Common myeloid progenitor, CD34-positive (primary cell): ENCODE data around the gene TMEM201.

ENCODE experiments used
- CTCF ChIA-PET: fragments of 350-600 bp; sonication (Branson Sonifier 250); formaldehyde crosslinking; loops from one replicate; lab custom pipeline; 2021; ENCODE audit warnings: antibody characterized with exemption; lab: Charles Lee
- POLR2A ChIA-PET: fragments of 350-600 bp; sonication (Branson Sonifier 250); formaldehyde crosslinking; loops from one replicate; lab custom pipeline; 2021; ENCODE audit warnings: antibody characterized with exemption; lab: Charles Lee
- DNase-seq, 3 donors: peaks; one replicate each; pipeline versions ENCODE4 v3.0.0 to v3.0.0-alpha.2; 2013
- H3K27ac ChIP-seq, 2 experiments: 1 replicate in 1 of 2; 2 replicates in 1 of 2; pipeline ENCODE4 v1.7.0; 2013; ENCODE audit warnings: inconsistent platforms in 2 of 2, low read length in 2 of 2, mild to moderate bottlenecking in 2 of 2, low read depth in 1 of 2, moderate library complexity in 1 of 2; ENCODE audit not compliant: severe bottlenecking in 2 of 2, insufficient read depth in 1 of 2, poor library complexity in 1 of 2
- H3K27me3 ChIP-seq, 5 experiments: replicated peaks in 2 of 5; 1 replicate in 3 of 5; 2 replicates in 2 of 5; pipeline versions ENCODE4 v1.6.1 to v1.7.0; 2013; ENCODE audit warnings: low read length in 4 of 5, mild to moderate bottlenecking in 2 of 5, moderate library complexity in 2 of 5, inconsistent platforms in 1 of 5; ENCODE audit not compliant: insufficient read depth in 5 of 5, control insufficient read depth in 4 of 5
- H3K36me3 ChIP-seq, 4 experiments: 1 replicate in 2 of 4; 2 replicates in 2 of 4; pipeline versions ENCODE4 v1.6.1 to v1.7.0; 2013; ENCODE audit warnings: low read length in 3 of 4, control low read depth in 1 of 4, mild to moderate bottlenecking in 1 of 4; ENCODE audit not compliant: control insufficient read depth in 4 of 4, insufficient read depth in 4 of 4
- H3K4me1 ChIP-seq, 4 experiments: 1 replicate in 3 of 4; 2 replicates in 1 of 4; pipeline versions ENCODE4 v1.6.1 to v1.7.1; 2013; ENCODE audit warnings: low read length in 3 of 4, mild to moderate bottlenecking in 3 of 4, control low read depth in 1 of 4, inconsistent platforms in 1 of 4, moderate library complexity in 1 of 4; ENCODE audit not compliant: control insufficient read depth in 4 of 4, insufficient read depth in 4 of 4; ENCODE audit errors: control extremely low read depth in 1 of 4
- H3K4me3 ChIP-seq, 7 experiments: 1 replicate in 4 of 7; 2 replicates in 3 of 7; pipeline versions ENCODE4 v1.5.1 to v1.7.0; 2013; ENCODE audit warnings: mild to moderate bottlenecking in 7 of 7, low read length in 6 of 7, moderate library complexity in 6 of 7, inconsistent platforms in 2 of 7, low read depth in 2 of 7, control low read depth in 1 of 7; ENCODE audit not compliant: insufficient read depth in 4 of 7, control insufficient read depth in 1 of 7; ENCODE audit errors: extremely low read depth in 1 of 7
- H3K9me3 ChIP-seq, 5 experiments: 1 replicate in 4 of 5; 2 replicates in 1 of 5; pipeline versions ENCODE4 v1.6.1 to v1.7.1; 2013; ENCODE audit warnings: low read length in 4 of 5, mild to moderate bottlenecking in 2 of 5, inconsistent platforms in 1 of 5, low read depth in 1 of 5, moderate library complexity in 1 of 5; ENCODE audit not compliant: control insufficient read depth in 4 of 5, insufficient read depth in 2 of 5; ENCODE audit errors: control extremely low read depth in 1 of 5
- WGBS: methylation state at CpG from one replicate; pipeline ENCODE4 v1.1.5; 2013; ENCODE audit not compliant: insufficient coverage; 5-methylcytosine and 5-hydroxymethylcytosine counted together

Gene TMEM201

DNA sequence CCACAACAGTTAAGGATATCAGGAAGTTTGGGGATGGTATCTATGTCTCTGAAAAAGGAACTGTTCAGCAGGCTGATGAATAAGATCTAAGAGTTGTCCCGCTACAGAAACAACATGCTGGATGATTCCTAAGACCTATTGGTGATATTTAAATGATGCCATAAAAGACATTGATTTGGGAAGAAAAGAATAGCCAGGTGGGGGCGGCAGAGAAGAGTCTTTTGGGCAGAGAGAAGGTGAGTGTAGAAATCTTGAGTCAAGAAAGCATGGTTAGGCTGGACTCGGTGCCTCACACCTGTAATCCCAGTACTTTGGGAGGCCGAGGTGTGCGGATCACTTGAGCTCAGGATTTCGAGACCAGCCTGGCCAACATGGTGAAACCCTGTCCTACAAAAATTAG, 11.8 kb upstream of the TMEM201 start:
- DNase-seq: no peak
- 98% methylated on average over 6 of the region's 6 CpGs for WGBS
- Histone ChIP-seq H3K4me1 (no peaks in the 10 kb centered on the region), H3K36me3 (peaks cover 8 to 62% (median 46%) of the 10 kb centered on the region in 4 experiments), H3K4me3 (no peak overlapping the region), H3K27ac (no peak overlapping the region), H3K9me3 (no peaks in the 10 kb centered on the region), H3K27me3 (no peaks in the 10 kb centered on the region)
- ChIA-PET POLR2A (no interaction called here), CTCF (interaction anchor here (2.2 kb wide), 1 partner anchor 11 kb away, joined by 6 read pairs; the partner anchor contains the start of gene TMEM201)

DNA sequence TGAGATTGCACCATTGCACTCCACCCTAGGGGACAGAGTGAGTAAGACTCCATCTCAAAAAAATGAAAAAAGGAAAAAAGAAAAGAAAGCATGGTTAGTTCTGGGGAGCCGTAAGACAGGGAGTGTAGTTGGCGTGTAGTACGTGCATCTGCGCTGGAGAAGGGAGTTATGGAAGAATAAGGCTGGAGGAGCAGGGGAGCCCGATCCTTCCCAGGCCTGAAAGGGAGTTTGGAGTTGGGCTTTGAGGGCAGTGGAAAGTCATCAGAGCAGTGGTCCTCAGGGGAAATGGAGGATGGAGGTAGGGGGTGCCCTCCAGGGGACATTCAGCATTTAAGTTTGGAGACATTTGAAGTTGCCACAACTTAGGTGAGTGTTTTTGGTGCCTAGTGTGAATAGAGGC, 11.3 kb upstream of the TMEM201 start:
- Histone ChIP-seq H3K4me3 (no peak overlapping the region), H3K27ac (no peak overlapping the region), H3K4me1 (no peaks in the 10 kb centered on the region), H3K36me3 (peaks cover 8 to 67% (median 48%) of the 10 kb centered on the region in 4 experiments), H3K27me3 (no peaks in the 10 kb centered on the region), H3K9me3 (no peaks in the 10 kb centered on the region)
- DNase-seq: no peak
- ChIA-PET CTCF (interaction anchor here (2.2 kb wide), 1 partner anchor 10 kb away, joined by 6 read pairs; the partner anchor contains the start of gene TMEM201), POLR2A (interaction anchor here (0.6 kb wide), 1 partner anchor 15 kb away, joined by 3 read pairs; no protein-coding TSS in a partner anchor)
- 100% methylated on average over 5 of the region's 5 CpGs for WGBS

DNA sequence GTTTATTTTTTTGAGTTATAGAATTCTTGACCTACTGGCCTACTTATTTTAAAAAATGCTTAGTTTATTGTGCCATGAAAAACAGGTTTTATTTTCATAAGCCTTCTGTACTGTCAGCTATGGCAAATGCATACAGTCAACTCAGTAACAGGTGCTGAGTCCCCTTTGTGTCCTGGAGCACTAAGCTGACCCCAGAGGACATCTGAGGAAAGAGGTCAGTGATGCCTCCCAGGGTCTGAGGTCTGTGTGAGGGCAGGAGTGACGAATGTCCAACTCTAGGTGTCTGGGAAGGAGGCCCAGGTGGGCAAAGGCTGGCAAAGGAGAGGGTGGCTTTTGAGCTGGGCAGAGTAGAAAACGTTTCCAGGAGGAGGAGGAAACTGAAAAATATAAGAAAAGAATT, 7.8 kb upstream of the TMEM201 start:
- POLR2A ChIA-PET: interaction anchor here (0.7 kb wide), 1 partner anchor 990 kb away, joined by 3 read pairs; no protein-coding TSS in a partner anchor
- Histone ChIP-seq H3K9me3 (no peaks in the 10 kb centered on the region), H3K27ac (no peak overlapping the region), H3K27me3 (no peaks in the 10 kb centered on the region), H3K4me1 (no peaks in the 10 kb centered on the region), H3K4me3 (no peak overlapping the region), H3K36me3 (peaks cover 2 to 59% (median 49%) of the 10 kb centered on the region in 4 experiments)
- DNase-seq: no peak
- 100% methylated on average over 1 of the region's 2 CpGs for WGBS
- CTCF ChIA-PET: interaction anchor here (1.2 to 2.9 kb wide), 4 partner anchors 7 to 86 kb away, joined by 3 to 14 read pairs (median 6); no protein-coding TSS in a partner anchor

DNA sequence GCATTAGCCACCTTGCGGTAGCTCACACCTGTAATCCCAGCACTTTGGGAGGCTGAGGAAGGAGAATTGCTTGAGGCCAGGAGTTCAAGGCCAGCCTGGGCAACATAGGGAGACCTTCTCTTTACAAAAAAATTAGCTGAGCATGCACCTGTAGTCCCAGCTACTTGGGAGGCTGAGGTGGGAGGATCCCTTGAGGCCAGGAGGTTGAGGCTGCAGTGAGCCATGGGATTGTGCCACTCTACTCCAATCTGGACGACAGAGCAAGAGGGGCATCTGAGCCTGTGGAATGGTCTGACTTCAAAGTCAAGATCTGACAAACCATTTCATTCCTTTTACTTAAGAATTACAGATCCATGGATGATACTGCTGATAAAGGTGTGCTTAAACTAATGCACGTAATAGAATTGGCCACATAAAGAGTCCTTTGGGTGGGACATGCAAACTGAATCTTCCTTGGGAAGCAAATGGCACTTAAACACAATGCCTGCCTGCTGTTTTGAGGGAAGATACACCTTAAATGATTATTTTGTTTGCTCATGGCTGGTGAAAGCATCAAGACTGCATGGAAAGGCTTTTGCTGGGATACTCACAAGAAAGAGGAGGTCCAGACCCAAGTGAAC, 2.5 kb upstream of the TMEM201 start:
- H3K4me1 ChIP-seq: peaks cover 13 to 35% (median 30%) of the 10 kb centered on the region in 4 experiments
- peaks cover 2 to 22% (median 15%) of the 10 kb centered on the region in 4 experiments for H3K36me3 ChIP-seq
- no peak for DNase-seq
- no peaks in the 10 kb centered on the region for H3K27me3 ChIP-seq
- POLR2A ChIA-PET: interaction anchor here (0.7 kb wide), 1 partner anchor 11 kb away, joined by 3 read pairs; no protein-coding TSS in a partner anchor
- no peak overlapping the region for H3K4me3 ChIP-seq
- H3K27ac ChIP-seq: no peak overlapping the region
- no peaks in the 10 kb centered on the region for H3K9me3 ChIP-seq
- CTCF ChIA-PET: interaction anchor here (0.6 to 2.3 kb wide), 3 partner anchors 10 to 488 kb away, joined by 3 to 7 read pairs (median 6); no protein-coding TSS in a partner anchor
- 82% methylated on average over 2 of the region's 3 CpGs for WGBS

DNA sequence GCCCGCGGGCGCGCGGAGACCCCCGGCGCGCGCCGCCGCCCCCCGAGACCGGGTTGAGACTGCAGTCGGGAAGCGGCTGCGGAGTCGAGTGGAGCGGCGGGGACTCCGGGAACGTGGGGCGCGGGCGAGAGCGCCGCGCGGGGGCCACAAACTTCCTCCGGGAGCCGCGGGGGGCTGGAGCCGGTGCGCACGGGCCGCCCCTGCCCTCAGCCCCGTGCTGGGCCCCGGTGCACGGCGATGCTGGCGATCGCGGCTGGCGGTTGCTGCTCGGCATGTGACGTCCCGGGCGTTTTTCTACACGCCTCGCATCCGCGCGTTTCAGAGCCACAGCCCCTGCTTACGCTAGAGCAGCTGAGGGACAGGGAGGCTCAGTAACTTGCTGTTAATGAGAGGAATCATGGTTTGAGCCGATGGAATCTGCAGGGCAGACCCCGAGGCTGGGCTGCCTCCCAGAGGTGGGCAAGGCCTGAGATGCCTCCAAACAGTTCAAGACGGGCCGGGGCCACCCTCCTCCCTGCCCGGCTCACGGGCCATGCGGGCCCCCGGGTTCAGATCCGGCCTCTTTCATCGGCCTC, 520 bp downstream of the TMEM201 start:
- peak; percentile 16 to 57 (median 52) for DNase-seq
- Histone ChIP-seq H3K27ac (peak overlapping the region; percentile 15 to 54), H3K36me3 (peaks cover 0 to 12% (median 2%) of the 10 kb centered on the region in 4 experiments), H3K4me3 (peak overlapping the region; percentile 59 to 82 (median 76)), H3K27me3 (no peaks in the 10 kb centered on the region), H3K4me1 (peaks cover 13 to 64% (median 56%) of the 10 kb centered on the region in 4 experiments), H3K9me3 (no peaks in the 10 kb centered on the region)
- CTCF ChIA-PET: interaction anchor here (1.0 to 2.6 kb wide), 3 partner anchors 26 to 39 kb away, joined by 4 to 6 read pairs (median 4); no protein-coding TSS in a partner anchor
- POLR2A ChIA-PET: interaction anchor here (1.1 kb wide), 1 partner anchor 211 kb away, joined by 3 read pairs; no protein-coding TSS in a partner anchor
- 0% methylated on average over 58 of the region's 63 CpGs for WGBS

DNA sequence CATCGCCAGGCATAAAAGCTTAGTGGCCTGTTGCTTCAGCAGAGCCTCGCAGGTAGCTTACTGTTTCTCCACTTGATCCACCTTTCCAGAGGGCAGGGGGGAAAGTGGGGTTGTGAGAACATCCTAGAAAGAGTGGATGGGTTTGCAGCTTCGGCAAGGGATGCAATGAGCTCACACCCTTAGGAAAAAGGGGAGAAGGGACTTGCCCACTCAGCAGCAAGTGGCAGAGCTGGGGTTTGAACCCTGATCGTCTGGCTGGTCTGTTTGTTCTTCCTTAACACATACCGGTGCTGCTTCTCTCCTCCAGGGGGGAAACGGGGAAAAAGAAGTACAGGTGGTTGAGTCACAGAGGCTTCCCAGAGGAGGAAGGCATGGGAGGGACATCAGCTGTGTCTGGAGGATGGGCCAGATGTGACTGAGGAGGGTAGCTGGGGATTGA, 1.0 kb downstream of the TMEM201 start:
- DNase-seq: no peak
- H3K4me3 ChIP-seq: peak overlapping the region; percentile 59 to 82 (median 76)
- POLR2A ChIA-PET: interaction anchor here (1.1 kb wide), 1 partner anchor 211 kb away, joined by 3 read pairs; no protein-coding TSS in a partner anchor
- CTCF ChIA-PET: interaction anchor here (0.8 to 2.6 kb wide), 6 partner anchors 23 to 479 kb away, joined by 3 to 6 read pairs (median 4); no protein-coding TSS in a partner anchor
- H3K36me3 ChIP-seq: peaks cover 0 to 11% (median 2%) of the 10 kb centered on the region in 4 experiments
- H3K9me3 ChIP-seq: no peaks in the 10 kb centered on the region
- peak overlapping the region; percentile 15 to 54 for H3K27ac ChIP-seq
- H3K27me3 ChIP-seq: no peaks in the 10 kb centered on the region
- H3K4me1 ChIP-seq: peaks cover 13 to 64% (median 58%) of the 10 kb centered on the region in 4 experiments
- WGBS: 8% methylated on average over 5 of the region's 6 CpGs
